T-helper 2 cell treated with Interferon-gamma antibody and Interleukin-4, amounts not matched to agents 5 μg/mL and 100 μg/mL, for 36 hours (primary cell): Measurements from ENCODE around the gene STAT4.

ENCODE experiments used
- DNase-seq: peaks from one replicate; pipeline ENCODE4 v3.0.0; 2021; ENCODE audit warnings: low spot score
- H3K27ac Mint-ChIP-seq: one replicate; pipeline ENCODE4 v1.8.0; 2021; ENCODE audit warnings: mild to moderate bottlenecking, mixed read lengths
- H3K27me3 Mint-ChIP-seq: one replicate; pipeline ENCODE4 v1.8.0; 2021; ENCODE audit warnings: low read depth, mixed read lengths
- H3K36me3 Mint-ChIP-seq: one replicate; pipeline ENCODE4 v1.8.0; 2021; ENCODE audit warnings: low read depth, mixed read lengths
- H3K4me1 Mint-ChIP-seq: one replicate; pipeline ENCODE4 v1.8.0; 2021; ENCODE audit warnings: low read depth, mixed read lengths
- H3K4me3 Mint-ChIP-seq: one replicate; pipeline ENCODE4 v1.8.0; 2022; ENCODE audit warnings: mild to moderate bottlenecking, moderate library complexity, mixed read lengths
- H3K9me3 Mint-ChIP-seq: one replicate; pipeline ENCODE4 v1.8.0; 2021; ENCODE audit warnings: mixed read lengths

The STAT4 gene

DNA sequence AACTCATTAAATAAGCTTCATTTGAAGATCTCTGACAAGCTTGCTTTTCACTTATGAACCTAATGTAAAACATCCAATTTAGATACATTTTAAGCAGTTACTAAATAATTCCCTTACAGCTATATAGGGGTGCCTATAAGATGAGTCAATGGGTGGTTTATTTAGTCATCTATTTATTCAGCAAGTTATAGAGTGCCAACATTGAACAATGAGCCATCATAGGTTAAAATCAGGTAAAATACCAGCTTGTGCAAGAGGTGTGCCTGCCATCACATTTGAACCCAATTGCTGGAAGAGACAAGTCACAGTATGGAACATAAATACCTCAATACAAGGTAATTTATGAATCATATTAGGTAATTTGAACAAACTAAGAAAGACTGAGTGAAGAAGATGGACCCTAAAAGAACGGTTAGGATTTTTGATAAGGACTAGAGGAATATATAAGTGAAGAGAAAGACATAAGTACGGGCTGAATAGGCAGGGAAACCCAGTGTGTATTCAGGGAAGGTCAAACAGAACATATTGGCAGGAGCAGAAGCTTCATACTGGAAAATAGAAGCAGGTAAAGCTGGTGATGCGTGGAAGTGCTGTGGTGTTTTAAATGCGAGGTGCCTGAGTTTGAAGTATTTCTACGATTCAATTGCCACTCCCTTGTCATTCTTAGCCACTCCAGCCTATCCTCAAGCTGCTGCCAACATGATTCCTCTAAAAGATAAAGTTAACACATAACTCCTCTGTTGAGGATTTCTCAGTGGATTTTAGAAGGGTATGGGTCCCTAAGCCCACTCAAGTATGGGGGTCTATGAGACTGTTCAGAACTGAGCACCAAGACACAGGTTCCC is 18.9 kb upstream of the STAT4 start:
- Mint-ChIP-seq H3K27me3 (no peaks in the 10 kb centered on the region), H3K36me3 (no peaks in the 10 kb centered on the region), H3K4me1 (peaks cover 38% of the 10 kb centered on the region), H3K27ac (no peak overlapping the region), H3K9me3 (no peaks in the 10 kb centered on the region), H3K4me3 (no peak overlapping the region)
- no peak for DNase-seq

DNA sequence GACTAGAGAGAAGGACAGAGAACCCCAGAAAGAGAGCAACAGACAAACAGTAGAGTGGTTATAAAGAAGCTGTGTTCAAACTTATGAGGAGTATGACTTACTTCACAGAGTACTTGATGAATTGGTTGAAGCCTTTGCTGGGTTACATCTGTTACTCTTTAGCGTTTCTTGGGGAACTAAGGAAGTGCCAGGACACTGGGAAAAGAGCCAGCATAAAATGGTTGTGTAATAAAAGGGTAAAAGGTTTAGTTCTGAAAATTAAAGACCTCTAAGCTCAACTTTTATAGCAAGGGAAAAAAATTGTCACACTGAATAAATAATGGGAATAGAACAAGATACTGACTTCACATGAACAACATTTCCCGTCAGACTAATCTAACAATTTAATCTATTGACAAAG is 17.0 kb upstream of the STAT4 start:
- H3K27ac Mint-ChIP-seq = no peak overlapping the region
- no peak for DNase-seq
- no peaks in the 10 kb centered on the region for H3K9me3 Mint-ChIP-seq
- H3K4me3 Mint-ChIP-seq = no peak overlapping the region
- no peaks in the 10 kb centered on the region for H3K36me3 Mint-ChIP-seq
- H3K27me3 Mint-ChIP-seq = peaks cover 3% of the 10 kb centered on the region
- H3K4me1 Mint-ChIP-seq = peaks cover 22% of the 10 kb centered on the region

DNA sequence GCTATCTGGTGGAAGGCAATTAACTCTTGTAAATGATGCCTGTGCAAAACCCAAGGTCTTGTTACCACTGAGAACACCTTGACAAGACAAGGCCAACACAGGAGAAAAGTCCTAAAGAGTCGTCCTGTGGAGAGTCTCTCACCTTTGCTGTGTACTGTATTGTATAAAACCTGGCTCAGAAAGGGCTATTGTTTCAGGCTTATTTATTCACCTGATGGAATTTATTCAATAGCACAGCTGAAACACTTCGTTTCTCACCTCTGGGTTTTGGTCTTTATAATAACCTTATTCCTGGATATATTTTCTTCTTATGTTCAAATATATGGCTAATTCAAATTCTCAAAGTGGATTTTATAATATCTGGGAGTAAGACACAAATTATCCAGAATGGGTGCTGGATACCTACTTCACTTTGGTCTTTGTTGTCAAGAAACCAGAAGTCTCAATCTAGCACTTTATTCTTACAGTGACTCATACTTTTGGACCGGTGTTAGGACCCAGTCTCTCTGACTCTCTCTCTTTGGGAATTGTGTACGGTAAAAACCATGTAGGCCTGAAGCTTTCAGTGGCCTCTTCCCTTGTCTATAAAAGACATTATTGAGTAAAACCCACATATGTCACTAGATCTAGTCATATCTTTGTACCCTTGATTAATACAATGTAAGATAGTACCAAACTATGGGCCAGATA is 16.1 kb upstream of the STAT4 start:
- Mint-ChIP-seq H3K4me1 (peaks cover 22% of the 10 kb centered on the region), H3K9me3 (no peaks in the 10 kb centered on the region), H3K27ac (no peak overlapping the region), H3K36me3 (no peaks in the 10 kb centered on the region), H3K4me3 (no peak overlapping the region), H3K27me3 (peaks cover 8% of the 10 kb centered on the region)
- DNase-seq = no peak

DNA sequence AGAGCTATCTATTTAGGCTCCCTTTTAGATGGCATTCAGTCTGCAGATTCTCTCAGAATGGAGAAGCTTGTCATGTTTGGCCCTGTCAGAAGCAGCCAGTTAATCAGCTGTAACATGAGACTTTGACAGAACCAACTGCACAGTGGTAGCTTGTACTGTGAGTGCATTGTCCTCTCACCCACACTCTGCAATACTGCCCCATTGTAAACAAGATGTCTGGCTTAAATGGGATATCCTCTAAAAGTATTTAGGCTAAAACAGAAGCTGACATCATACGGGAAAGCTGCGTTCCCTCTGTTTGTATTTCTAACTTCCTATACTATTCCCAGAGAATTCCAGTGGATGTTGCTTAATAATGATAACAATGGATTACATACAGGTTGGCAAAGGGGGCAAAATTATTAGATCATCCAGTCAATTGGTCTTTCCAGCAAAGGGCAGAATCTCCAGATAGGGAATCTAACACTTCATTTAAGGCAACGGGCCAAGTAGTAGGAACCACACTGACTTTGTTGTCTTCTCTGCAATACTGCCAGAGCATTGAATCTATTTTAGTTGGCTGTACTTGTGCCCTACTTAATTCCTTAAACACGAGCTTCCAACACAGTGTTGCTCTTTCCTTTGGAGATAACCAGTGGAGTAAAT is 15.4 kb upstream of the STAT4 start:
- Mint-ChIP-seq H3K4me3 (no peak overlapping the region), H3K9me3 (no peaks in the 10 kb centered on the region), H3K27ac (no peak overlapping the region), H3K4me1 (peaks cover 21% of the 10 kb centered on the region), H3K36me3 (no peaks in the 10 kb centered on the region), H3K27me3 (peaks cover 8% of the 10 kb centered on the region)
- no peak for DNase-seq

DNA sequence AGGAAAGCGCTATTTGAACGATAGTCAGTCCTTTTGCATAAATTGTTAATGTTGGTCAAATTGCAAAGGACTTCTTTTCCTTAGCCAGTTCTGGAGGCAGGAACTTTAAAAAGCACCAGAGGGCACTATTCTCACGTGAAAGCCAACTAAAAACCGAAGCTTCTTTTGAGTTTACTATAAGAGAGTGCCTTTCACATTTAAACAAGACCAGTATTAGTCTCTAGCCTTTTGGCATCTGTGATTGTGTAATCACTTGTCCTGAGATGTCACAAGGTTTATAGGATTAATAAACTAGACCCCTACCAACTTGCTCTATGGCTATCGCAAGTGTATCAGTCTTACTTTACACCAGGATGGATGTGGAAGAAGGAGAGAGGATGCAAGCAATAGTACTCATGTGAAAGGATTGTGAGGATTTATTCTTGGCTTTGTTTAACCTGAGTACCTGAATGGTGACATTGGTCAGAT is 14.4 kb upstream of the STAT4 start:
- H3K36me3 Mint-ChIP-seq = no peaks in the 10 kb centered on the region
- H3K9me3 Mint-ChIP-seq = no peaks in the 10 kb centered on the region
- DNase-seq = no peak
- H3K27me3 Mint-ChIP-seq = peaks cover 8% of the 10 kb centered on the region
- H3K4me3 Mint-ChIP-seq = no peak overlapping the region
- no peak overlapping the region for H3K27ac Mint-ChIP-seq
- peaks cover 17% of the 10 kb centered on the region for H3K4me1 Mint-ChIP-seq

DNA sequence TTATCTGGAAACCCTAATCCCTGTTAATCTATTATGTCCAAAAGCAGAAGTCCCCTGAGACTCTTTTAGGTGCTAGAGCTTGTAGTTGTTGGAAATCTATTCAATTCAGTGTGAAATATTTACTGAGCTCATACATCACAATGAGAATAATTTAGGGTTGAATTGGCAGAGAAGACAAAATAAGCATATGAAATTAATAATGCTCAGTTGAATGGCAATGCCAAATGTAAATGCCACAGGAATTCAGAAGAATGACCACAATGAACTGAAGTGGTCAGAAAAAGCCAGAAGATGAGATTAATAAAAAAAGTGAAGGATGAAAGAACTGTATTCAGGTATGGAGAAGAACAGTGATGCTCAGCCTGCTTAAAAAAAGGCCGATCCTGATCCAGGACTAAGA is 8.0 kb upstream of the STAT4 start:
- DNase-seq = no peak
- Mint-ChIP-seq H3K4me1 (peaks cover 29% of the 10 kb centered on the region), H3K27me3 (peaks cover 10% of the 10 kb centered on the region)

DNA sequence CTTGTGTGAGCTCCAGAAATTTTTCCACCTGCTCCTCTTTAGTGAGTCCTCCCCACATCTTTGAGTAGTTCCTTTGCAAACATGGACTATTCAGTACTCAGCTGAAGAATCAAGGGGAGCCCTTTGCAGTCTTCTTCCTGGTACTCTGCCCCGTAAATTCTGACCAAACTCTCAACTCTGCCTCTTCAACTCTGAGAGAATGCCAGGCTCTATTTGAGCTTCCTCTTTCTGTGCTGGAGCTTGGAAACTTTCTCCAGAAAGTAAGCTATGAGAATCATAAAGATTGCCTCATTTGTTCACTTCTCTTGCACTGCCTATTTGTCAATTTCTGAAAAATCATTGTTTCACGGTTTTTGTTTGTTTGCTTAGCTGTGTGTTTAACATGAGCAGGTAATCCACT is 7.4 kb upstream of the STAT4 start:
- Mint-ChIP-seq H3K27me3 (peaks cover 9% of the 10 kb centered on the region), H3K4me3 (no peak overlapping the region), H3K9me3 (no peaks in the 10 kb centered on the region), H3K27ac (no peak overlapping the region), H3K4me1 (peaks cover 33% of the 10 kb centered on the region), H3K36me3 (no peaks in the 10 kb centered on the region)
- DNase-seq = no peak

More for the DNA sequence above, 8.0 kb upstream of the STAT4 start:
- Mint-ChIP-seq H3K4me3 (no peak overlapping the region), H3K36me3 (no peaks in the 10 kb centered on the region), H3K9me3 (no peaks in the 10 kb centered on the region), H3K27ac (no peak overlapping the region)

DNA sequence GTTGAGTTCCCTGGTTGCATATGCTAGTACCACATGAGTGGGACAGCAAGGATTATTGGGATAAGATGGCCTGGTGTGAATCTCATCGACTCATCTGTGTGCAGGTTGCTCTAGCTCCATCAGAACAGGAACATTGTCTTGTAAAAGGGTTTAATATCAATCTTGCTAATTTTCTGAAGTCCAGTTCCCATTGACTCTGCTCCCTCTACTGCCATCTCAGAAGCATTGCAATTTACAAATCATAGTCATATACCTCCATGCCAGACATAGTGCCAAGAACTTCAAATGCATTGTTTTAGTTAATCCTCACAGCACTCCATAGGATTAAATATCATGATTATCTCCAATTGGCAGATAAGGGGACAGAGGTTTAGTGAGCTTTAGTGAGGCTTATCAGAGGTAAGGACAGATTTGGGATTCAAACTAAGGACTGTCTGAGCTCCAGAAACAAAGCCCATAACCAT is 4.8 kb upstream of the STAT4 start:
- Mint-ChIP-seq H3K4me1 (peaks cover 57% of the 10 kb centered on the region), H3K9me3 (no peaks in the 10 kb centered on the region), H3K27ac (peak overlapping the region; percentile 51), H3K4me3 (peak overlapping the region; percentile 44), H3K27me3 (peaks cover 2% of the 10 kb centered on the region), H3K36me3 (no peaks in the 10 kb centered on the region)
- no peak for DNase-seq

DNA sequence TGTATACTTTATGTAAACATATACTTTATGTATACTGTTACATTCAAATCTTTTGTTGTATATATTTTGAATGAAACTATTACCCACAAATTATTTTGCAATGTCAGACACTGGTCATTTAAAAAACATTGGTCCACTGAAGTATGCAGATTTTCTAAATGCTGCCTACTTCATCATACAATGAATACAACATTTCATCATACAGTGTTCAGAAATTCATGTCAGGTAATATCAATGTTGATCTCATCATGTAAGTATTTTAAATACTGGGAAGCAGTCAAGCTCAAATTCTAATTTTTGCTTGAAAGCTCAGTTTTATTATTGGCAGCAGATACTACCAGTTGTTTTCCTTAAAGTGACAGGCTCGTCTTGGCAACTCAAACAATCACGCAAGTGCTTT is 2.9 kb upstream of the STAT4 start:
- Mint-ChIP-seq H3K4me1 (peaks cover 55% of the 10 kb centered on the region), H3K36me3 (peaks cover 4% of the 10 kb centered on the region), H3K27ac (no peak overlapping the region), H3K4me3 (no peak overlapping the region), H3K27me3 (no peaks in the 10 kb centered on the region), H3K9me3 (no peaks in the 10 kb centered on the region)
- DNase-seq = no peak

DNA sequence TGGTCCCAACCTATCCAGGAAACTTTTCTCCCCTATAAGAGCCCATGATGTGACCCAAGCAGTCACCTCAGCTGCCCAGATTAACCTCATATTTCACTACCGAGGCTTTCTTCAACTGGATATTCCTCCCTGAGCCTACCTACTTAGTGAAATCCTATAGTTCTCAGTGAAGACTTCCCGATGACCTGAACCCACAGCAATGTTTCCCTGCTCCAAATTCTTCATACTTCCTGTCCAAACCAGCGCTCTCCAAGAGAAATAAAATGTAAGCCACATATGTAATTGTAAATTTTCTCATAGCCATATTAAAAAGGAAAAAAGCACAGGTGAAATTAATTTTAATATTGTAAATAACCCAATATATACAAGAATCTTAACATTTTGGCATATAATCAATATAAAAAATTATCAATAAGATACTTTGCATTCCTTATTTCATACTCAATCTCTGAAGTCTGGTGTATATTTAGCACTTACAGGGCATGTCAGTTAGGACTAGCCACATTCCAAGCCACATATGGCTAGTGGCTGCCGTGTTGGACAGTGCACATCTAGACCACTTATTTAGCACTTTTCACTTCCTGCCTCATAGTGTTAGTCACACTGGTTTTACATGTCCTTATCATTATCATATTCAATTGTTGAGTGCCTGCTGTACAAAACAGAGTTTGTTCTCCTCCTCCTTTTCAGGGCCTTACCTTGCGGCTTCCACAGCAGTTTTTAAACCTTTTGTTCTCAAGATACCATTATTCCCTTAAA is 1.9 kb upstream of the STAT4 start:
- peaks cover 13% of the 10 kb centered on the region for H3K36me3 Mint-ChIP-seq
- no peaks in the 10 kb centered on the region for H3K27me3 Mint-ChIP-seq
- peaks cover 60% of the 10 kb centered on the region for H3K4me1 Mint-ChIP-seq
- DNase-seq = no peak
- H3K9me3 Mint-ChIP-seq = no peaks in the 10 kb centered on the region
- H3K27ac Mint-ChIP-seq = peak overlapping the region; percentile 90
- H3K4me3 Mint-ChIP-seq = no peak overlapping the region

DNA sequence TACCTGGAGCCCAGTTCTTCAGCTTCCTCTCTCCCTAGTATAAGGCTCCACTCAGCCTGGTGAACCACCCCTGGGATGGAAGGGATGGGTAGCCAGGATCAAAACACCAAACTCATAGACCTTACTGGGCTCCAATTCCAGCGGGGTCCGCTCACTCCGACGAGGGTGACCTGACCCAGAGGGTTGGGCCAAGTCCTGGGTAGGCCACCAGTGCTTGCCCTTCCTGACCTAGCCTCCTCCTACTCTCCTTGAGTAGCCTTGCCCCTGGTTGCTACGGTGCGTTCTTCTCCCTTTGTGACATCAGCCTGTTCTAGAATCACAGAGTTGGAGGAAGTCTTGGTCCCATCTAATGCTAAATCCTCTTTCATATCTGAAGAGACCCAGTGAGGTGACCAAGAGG is 537 bp upstream of the STAT4 start:
- H3K27ac Mint-ChIP-seq = peak overlapping the region; percentile 90
- H3K9me3 Mint-ChIP-seq = no peaks in the 10 kb centered on the region
- DNase-seq = no peak
- peak overlapping the region; percentile 96 for H3K4me3 Mint-ChIP-seq
- H3K36me3 Mint-ChIP-seq = peaks cover 25% of the 10 kb centered on the region
- peaks cover 69% of the 10 kb centered on the region for H3K4me1 Mint-ChIP-seq
- H3K27me3 Mint-ChIP-seq = no peaks in the 10 kb centered on the region

DNA sequence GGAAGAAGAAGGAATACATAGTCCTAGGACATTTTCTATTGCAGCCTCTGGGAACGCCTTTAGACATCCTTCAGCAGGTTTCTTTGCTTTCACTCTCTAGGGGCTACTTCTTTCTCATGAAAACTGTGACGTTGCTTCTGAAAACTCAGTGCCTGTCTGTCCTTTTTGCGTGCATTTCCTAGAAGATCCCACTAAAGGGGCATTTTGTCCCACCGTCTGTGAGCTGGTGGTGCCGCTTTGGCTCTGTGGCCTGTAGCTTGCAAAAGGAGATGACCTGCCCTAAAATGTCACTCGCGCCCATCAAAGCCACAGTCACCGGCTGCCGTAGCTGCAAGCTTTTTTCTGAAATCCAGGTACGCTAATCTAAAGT is 579 bp downstream of the STAT4 start:
- no peak for DNase-seq
- Mint-ChIP-seq H3K4me1 (peaks cover 67% of the 10 kb centered on the region), H3K4me3 (peak overlapping the region; percentile 96), H3K9me3 (no peaks in the 10 kb centered on the region), H3K36me3 (peaks cover 35% of the 10 kb centered on the region), H3K27ac (peak overlapping the region; percentile 90), H3K27me3 (no peaks in the 10 kb centered on the region)

DNA sequence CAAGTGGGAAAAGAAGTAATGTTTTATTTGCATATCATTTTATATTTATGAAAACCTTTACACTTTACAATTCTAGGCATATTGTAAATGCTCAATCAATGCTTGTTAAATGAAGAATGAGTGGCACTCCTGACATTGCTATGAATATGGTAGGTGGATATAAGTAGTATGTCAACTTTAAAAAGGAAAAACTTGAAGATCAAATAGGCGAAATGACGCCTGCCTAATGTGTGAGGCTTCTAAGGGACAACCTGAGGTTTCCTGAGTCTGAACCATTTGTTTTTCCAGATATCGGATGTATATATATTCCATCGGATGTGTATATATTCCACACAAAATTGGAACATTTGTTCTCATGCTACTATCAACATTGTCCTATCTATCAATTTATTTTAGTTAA is 1.4 kb downstream of the STAT4 start:
- Mint-ChIP-seq H3K36me3 (peaks cover 40% of the 10 kb centered on the region), H3K4me1 (peaks cover 63% of the 10 kb centered on the region), H3K27ac (peak overlapping the region; percentile 90)

More for the DNA sequence above, 1.4 kb downstream of the STAT4 start:
- H3K27me3 Mint-ChIP-seq = no peaks in the 10 kb centered on the region
- DNase-seq = no peak
- H3K9me3 Mint-ChIP-seq = no peaks in the 10 kb centered on the region
- peak overlapping the region; percentile 96 for H3K4me3 Mint-ChIP-seq
